Endothelial cell of umbilical vein (primary cell): ENCODE data around the gene COL18A1.

Experiments used
- EZH2 ChIP-seq: IDR thresholded peaks from 2 replicates; pipeline ENCODE4 v1.6.1; 2012; ENCODE audit warnings: borderline replicate concordance, low read depth, mild to moderate bottlenecking, moderate library complexity, low read length, inconsistent platforms; ENCODE audit not compliant: severe bottlenecking
- TF ChIP-seq, protein P1 (sequence below), 2 donors: IDR thresholded peaks; 1 replicate in 1 of 2; 2 replicates in 1 of 2; pipeline ENCODE4 v1.5.1; 2011; ENCODE audit warnings: low read length in 2 of 2, mild to moderate bottlenecking in 2 of 2, moderate library complexity in 2 of 2, control low read depth in 1 of 2, inconsistent platforms in 1 of 2, low read depth in 1 of 2; ENCODE audit not compliant: insufficient read depth in 1 of 2; ENCODE audit errors: extremely low read depth in 1 of 2

DNA sequence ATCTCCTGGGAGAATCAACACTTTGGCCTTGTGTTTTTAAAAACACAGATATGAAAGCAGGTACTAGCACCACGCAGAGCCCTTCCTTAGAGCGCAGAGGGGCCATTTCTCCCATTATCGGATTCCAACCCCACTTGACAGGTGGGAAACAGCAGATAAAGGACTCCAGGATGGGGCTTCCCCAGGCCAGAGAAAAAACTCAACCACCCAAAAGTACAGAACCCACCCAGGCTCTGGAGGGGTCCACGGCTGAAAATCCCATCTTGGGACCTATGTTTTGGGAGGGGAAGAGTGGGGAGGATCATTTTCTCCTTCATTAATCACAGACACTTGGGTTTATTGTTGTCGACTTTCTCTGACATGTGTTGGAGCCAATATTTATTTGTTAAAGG is 27.1 kb upstream of the COL18A1 start:
- TF ChIP-seq, protein P1, sequence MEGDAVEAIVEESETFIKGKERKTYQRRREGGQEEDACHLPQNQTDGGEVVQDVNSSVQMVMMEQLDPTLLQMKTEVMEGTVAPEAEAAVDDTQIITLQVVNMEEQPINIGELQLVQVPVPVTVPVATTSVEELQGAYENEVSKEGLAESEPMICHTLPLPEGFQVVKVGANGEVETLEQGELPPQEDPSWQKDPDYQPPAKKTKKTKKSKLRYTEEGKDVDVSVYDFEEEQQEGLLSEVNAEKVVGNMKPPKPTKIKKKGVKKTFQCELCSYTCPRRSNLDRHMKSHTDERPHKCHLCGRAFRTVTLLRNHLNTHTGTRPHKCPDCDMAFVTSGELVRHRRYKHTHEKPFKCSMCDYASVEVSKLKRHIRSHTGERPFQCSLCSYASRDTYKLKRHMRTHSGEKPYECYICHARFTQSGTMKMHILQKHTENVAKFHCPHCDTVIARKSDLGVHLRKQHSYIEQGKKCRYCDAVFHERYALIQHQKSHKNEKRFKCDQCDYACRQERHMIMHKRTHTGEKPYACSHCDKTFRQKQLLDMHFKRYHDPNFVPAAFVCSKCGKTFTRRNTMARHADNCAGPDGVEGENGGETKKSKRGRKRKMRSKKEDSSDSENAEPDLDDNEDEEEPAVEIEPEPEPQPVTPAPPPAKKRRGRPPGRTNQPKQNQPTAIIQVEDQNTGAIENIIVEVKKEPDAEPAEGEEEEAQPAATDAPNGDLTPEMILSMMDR (IDR thresholded peaks at IDR 0.05; ENCODE audit: extremely low read depth in 1 of 2, insufficient read depth in 1 of 2, low read depth in 1 of 2, low read length in 2 of 2), result no peak
- TF ChIP-seq EZH2, result no peak
